NCI-H2081 (cell line): ENCODE results near the gene ACSL5.
"Not testable (repeated sequence)": the region's sequence is repeated elsewhere in the genome, so short reads cannot be mapped to it uniquely, and the experiment has no call there.

ENCODE experiments used
- DNase-seq, 2 experiments: peaks; one replicate each; lab custom pipeline; 2025; lab: John Stamatoyannopoulos, UW

Gene ACSL5

DNA sequence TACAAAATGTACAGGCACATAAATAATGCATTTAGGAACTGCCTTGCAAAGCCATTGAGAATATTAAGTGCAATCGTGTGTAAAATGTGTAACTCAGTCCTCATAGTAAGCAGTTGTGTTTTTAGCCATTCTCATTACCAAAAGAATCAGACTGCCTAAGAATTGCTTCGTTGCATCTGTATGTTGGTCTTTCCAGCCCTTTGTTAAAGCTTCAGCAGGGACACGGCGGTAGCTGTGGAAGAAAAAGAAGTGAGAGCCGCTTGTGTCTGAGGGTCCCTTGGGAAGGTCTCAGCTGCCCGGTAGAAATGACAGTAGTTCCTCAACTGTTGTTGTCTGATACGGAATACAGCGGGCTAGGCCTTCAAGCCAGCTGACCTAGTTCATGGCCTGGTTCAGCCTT lies 22.8 kb upstream of the ACSL5 start:
- DNase-seq, result no peak

DNA sequence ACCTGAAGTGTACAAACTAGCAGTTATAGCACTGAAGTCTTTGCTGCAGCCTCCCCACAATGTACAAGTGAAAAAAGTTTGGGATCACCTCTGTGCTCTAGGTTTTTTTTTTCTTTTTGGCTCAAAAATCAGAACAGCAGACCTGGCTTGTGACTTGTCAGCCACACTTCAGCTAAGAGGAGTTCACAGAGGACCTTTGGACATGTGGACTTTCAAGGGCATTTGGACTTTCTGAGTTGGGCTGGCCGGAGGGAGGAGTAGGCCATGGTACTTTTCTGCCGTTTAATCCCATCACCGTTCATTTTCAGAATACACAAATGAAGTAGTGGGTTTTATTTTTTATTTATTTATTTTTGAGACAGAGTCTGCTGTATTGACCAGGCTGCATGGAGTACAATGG lies 21.9 kb upstream of the ACSL5 start:
- DNase-seq, result no peak

DNA sequence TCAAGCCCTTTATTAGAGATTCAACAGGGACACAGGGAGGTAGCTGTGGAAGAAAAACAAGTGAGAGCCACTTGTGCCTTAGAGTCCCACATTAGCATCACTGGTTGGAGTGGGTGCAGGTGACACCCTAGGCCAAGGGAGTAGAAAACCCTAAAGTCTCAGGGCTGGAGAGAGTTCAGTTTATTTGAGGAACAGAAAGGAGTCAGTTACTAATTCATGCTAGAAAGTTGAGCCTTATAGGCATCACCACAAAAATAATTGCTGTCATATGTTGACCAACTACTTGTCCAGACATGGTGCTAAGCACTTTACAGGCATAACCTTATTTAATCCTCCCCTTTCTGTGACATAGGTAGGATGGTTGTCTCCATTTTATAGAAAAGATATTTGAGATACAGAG lies 20.9 kb upstream of the ACSL5 start:
- DNase-seq, result no peak

DNA sequence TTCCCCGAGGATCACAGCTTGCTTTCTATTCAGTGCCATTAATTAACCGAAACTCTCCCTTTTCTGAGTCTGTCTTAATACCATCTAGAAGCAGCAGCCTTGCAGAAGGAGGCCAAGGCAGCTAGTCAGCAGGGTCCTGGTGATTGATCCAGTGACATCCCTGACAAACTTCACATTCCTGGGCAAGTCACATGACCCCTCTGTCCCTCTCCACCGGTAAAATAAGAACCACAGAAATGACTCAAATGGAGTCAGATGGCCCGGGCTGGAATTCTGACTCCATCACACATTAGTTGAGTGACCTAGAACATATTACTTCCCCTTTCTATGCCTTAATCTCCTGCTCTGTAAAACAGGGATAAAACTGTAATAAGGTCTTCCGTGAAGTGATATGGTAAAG lies 17.2 kb upstream of the ACSL5 start:
- no peak for DNase-seq

DNA sequence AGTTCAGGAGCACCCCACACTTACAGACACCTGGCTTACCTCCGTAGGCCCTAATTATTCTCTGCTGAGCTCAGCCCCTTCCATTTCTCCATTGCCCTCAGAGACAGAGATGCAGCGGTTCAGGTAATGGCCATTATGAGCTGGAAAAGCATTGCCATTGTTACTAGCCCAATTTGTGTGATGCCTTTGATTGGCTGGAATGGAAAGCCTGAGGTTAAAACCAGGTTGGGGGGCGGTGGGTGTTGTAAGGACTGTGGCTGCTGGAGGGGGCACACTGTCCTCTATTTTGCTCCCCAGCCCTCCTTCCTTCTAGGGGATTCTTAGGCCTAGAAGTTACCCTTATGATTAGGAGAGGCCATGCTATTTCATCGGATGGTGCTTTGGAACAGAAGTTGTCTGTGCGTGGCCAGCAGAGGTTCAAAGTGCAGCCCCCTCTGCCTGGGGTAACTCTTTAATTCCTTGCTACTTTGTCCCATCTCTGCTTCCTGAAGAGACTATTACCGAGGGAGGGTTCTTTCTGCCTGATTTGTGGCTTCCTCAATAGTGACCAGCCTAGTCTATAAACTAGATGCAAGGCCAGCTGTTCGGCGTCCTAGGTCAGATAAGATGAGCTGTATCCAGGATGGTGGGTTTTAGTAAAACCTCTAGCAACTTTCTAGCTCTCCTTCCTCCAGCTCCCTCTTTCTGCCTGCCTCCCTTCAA lies 14.2 kb upstream of the ACSL5 start:
- no peak for DNase-seq

DNA sequence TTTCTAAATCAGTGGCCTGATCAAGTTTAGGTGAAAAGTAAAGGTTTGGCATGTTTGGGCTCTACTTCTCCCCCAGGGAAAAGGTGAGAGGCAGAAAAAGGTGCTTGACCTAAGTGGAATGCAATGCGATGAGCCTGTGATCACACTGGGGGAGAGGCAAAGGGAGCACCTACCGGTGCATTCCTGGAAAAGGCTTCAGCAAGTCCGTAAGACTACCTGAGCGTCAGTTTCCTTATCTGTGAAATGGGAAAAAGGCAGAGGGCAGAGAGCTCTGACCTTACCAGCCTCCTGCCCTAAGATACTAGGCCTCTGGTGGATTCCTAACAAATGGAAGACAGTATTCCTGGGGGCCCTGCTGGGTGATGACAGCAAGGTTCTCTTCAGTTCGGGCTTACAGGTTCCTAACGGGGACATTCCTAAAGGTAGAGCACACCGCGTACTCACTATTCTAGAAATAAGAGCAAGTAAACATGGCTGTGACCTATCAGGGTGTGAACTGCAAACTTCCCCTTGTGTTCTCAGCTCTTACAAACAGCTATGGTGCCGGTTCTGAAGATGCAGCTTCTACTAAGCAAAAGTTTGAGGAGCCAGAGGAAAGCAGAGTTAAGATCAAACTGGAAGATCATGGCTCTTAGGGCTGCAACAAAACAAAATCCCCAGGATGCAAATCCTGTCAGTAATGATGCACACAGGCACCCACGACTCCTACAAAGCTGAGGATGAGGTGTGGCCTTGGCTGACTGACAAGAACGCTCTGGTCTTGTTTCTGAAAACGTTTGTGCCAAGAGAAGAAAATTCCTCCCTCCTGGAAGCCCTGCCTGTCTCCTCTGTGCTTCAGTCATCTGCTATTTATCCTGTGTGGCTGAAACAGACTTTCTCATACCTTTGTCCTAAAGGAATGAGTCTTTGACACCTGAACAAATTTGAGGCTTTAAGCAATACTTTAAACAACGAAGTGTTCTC lies 13.3 kb upstream of the ACSL5 start:
- no peak for DNase-seq

DNA sequence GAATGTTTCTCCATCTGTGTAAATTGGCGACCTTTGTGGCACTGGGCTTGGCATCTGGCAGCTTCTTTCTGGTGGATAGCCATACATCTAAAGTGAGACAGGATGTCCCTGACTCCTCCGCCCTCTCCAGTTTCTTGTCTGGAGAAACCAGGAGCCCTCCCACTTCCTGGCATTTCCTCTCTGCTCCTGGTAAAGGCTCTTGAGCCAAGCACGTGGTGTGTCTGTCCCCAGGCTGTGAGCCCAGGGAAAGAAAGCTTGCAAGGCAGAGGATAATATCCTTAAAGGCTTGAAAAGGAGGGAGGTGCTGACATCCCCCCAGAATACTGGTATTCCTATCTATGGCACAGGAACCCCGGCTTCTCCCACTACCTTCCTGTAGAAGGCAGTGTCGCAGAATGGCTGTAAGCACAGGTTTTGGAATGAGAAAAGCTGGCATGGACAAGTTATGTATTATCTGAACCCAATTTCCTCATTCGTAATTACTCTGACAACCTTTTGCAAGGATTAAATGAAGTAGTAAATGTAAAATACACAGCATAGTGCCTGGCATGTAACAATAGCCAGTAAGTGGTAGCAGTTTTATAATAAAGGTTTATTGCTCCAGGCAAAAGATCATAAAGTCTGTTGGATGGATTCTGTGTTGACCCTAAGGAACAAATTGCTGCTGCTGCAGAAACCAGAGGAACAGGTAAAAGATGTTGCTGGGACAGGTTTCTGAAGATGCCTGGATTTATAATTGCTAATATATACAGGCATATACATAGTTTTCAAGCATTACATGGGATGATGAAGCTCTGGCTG lies 11.8 kb upstream of the ACSL5 start:
- DNase-seq, result no peak

DNA sequence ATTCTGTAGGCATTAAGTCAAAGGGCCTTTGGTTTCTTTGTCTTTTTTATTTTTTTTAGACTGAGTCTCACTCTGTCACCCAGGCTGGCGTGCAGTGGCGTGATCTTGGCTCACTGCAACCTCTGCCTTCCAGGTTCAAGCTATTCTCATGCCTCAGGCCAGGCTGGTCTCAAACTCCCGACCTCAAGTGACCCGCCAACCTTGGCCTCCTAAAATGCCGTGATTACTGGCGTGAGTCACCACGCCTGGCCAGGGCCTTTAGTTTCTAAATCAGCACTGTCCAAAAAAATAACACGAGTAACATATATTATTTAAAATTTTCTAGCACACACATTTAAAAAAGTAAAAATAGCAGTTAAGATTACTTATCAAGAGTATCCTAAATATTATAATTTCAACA lies 11.1 kb upstream of the ACSL5 start:
- DNase-seq, result no peak

DNA sequence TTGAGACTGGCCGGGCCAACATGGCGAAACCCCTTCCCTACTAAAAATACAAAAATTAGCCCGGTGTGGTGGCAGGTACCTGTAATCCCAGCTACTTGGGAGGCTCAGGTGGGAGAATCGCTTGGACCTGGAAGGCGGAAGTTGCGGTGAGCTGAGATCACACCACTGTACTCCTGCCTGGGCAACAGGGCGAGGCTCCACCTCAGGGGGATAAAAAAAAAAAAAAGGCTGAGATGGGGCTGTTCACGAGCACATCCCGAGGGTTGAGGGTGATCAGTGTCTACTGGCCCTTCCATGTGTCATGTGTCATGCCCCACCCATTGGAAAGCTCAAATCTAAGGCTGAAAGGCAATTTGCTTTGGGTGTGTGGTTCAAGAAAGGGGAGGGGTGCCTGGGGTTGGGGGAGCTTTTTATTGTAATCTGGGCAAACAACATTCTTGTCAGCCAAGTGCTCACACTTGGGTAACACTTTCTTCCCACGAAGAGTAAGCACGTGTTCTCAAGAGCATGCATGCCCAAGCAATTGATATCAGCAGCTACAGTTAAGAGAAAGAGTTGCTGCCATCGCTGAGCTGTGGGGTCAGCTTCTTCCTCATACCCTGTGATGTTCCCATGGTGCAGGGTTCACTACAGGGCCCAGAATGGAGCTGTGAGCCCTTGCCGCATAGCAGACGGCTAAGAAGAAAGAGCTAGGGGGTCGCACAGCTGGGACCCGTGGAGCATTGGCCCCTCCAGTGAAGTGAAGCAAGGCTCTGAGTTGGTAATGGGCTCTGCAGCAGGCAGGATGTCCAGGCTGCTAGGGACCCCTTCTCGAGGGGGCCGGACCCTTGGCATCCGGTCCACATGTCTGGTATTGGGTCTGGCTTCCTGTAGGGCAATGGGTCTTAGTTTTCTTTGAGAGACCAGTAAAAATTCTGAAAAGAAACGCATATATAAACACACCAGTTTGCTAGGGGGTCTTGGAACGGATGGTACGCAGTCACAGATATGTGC lies 9.9 kb upstream of the ACSL5 start:
- no peak for DNase-seq

DNA sequence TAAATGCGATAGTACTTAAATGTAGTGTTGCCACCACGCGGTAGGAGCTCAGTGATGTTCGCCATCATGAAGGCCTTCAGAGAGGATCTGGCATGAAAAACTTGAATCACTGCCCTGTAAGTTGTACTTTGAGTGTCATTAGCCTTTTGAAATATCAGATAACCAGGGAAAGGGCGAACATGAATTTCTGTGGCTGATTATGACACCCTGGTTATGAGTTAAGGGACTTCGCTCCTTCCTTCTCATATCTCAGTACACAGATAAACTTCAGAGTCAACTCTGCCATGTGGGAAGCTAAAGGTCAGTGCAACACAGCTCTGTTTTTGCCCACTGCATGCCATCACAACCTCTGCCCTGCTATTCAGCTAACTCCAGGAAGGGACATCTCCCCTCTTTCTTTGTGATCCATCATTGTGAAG lies 8.9 kb upstream of the ACSL5 start:
- DNase-seq, result no peak

DNA sequence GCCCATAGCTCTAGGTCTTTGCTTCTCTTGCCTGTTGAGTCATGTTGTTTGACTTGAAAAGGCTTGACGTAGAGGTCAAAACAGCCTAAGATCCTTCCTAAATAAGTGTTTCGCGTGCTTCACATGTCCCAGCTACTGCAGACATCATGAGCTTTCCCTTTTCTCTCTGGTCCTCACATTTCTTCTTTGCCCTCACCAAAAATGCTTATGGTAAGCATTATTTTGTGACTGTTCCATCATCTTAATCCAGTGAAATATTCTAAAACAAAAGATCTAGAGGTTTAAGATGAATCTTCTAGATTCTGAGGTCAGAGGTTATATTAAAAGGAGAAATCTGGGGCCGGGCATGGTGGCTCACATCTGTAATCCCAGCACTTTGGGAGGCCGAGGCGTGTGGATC lies 8.5 kb upstream of the ACSL5 start:
- DNase-seq, result no peak

DNA sequence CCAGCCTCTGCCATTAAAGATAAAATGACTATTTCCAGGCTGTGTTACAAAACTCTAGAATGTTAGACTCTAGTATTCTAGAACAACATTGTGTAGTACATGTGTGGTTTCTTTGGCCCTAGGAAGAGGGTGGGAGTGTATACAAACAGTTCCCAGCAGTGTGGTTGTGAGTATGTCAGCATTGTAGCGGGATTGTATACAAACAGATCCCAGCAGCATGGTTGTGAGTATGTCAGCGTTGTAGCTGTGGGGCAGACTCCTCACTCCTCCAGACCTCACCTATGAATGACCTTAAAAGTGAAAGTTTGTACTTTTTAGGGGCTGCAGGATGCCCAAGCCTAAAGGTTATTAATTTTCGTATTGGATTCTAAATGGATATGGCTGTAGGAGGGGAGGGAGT lies 6.9 kb upstream of the ACSL5 start:
- DNase-seq, result no peak

DNA sequence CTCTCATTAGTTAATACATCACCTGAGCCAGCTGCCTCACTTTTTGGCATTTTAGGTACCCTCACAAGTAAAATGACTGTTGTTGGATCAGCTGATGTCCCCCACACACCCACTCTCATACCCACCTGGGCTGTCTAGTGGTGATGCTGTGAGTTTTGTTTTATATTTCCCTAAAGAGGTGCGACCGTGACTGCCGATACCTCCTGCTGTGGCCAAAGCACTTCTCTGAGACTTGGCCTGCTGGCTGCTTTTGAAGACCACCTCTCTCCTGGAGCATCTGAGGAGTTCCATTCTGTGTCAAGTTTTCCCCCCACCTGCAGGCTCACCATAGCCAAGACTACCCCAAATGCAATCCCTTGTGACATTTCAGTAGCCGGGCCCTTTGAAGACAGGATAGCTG lies 6.4 kb upstream of the ACSL5 start:
- no peak for DNase-seq

DNA sequence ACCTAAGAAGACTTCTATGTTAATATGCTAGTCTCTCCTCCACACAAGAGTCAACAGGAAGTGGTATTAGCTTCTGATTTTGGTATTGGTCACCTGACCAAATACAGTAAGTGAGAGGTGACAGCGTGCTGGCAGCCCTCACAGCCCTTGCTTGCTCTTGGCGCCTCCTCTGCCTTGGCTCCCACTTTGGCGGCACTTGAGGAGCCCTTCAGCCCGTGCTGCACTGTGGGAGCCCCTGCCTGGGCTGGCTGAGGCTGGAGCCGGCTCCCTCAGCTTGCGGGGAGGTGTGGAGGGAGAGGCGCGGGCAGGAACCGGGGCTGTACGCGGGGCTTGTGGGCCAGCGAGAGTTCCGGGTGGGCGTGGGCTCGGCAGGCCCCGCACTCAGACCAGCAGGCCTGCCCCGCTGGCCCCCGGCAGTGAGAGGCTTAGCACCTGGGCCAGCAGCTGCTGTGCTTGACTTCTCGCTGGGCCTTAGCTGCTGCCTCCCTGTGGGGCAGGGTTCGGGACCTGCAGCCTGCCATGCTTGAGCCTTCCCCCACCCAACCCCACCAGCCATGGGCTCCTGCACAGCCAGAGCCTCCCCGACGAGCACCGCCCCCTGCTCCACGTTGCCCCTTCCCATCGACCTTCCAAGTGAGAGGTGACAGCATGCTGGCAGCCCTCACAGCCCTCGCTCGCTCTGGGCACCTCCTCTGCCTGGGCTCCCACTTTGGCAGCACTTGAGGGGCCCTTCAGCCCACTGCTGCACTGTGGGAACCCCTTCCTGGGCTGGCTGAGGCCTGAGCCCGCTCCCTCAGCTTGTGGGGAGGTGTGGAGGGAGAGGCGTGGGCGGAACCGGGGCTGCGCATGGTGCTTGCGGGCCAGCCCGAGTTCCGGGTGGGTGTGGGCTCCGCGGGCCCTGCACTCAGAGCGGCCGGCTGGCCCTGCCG lies 4.2 kb upstream of the ACSL5 start:
- no peak for DNase-seq

DNA sequence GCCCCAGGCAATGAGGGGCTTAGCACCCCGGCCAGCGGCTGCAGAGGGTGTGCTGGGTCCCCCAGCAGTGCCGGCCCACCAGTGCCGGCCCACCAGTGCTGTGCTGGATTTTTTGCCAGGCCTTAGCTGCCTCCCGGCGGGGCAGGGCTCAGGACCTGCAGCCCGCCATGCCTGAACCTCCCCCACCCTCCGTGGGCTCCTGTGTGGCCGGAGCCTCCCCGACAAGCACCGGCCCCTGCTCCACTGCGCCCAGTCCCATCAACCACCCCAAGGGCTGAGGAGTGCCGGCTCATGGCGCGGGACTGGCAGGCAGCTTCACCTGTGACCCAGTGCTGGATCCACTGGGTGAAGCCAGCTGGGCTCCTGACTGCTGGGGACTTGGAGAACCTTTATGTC lies 3.5 kb upstream of the ACSL5 start:
- DNase-seq, result no peak

DNA sequence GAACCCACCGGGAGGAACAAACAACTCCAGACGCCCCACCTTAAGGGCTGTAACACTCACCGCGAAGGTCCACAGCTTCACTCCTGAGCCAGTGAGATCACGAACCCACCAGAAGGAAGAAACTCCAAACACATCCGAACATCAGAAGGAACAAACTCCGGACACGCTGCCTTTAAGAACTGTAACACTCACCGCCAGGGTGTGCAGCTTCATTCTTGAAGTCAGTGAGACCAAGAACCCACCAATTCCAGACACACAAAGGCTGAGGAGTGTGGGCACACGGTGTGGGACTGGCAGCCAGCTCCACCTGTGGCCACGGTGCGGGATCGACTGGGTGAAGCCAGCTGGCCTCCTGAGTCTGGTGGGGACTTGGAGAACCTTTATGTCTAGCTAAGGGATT lies 2.6 kb upstream of the ACSL5 start:
- not testable (repeated sequence) for DNase-seq

DNA sequence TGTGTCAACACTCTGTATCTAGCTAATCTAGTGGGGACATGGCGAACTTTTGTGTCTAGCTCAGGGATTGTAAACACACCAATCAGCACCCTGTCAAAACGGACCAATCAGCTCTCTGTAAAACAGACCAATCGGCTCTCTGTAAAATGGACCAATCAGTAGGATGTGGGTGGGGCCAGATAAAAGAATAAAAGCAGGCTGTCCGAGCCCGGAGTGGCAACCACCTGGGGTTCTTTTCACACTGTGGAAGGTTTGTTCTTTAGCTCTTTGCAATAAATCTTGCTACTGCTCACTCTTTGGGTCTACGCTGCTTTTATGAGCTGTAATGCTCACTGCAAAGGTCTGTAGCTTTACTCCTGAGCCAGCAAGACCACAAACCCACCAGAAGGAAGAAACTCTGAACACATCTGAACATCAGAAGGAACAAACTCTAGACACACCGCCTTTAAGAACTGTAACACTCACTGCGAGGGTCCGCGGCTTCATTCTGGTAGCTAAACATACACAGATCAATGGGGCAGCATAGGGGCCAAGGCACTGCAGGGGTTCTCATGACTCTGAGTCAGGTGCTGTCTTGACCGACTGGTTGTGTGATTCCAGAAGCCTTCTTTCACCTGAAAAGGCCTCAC lies 1.6 kb upstream of the ACSL5 start:
- not testable (repeated sequence) for DNase-seq

DNA sequence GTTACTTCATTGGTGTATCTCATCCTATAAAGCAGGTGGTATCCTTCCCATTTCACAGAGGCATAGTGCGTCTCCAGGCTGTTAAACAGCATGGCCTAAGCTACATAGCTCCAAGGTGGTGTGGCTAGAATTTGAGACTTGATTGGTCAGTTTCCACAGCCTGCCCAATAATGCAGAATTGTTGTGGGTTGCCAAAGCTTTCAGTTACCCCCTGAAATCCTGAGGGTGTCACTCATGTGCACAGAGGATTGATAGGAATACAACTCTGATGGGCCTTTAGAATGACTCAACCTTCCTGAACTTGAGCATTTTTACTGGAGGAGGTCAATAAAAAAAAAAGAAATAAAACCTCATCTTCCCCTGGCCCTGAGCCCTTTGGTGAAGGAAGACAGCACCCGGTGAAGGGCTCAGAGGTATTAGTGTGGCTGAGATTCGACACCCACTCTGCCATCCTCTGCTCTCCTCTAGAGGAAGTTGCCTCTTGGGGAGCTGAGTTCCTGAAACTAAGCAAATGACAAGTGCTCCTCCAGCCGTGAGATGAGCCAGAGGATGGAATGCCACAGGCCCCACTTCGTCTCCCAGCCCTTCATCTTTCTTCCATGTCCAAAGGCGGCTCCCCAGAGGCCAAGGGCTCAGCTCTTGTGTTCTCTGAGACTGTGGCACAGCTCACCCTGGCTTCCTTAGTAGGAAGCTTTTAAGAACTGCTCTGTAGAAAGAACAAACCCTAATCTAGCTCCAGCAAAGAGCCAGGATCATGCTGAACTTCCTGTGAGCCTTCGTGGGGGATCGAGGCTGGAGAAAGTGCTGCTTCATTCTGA lies 1.0 kb downstream of the ACSL5 start:
- DNase-seq, result no peak
